HL-60 (cell line): Measurements from ENCODE around the gene BCL7A.

Experiments
- DNase-seq, 2 experiments: peaks; one replicate each; pipeline ENCODE4 v3.0.0-alpha.2; 2010 to 2020; ENCODE audit warnings: low read depth in 1 of 2, low spot score in 1 of 2
- H3K27ac ChIP-seq: fragments of 250-450 bp; sonication (Bioruptor Pico); replicated peaks from 2 replicates; pipeline ENCODE4 v1.5.1; 2020; ENCODE audit warnings: mild to moderate bottlenecking, moderate library complexity
- H3K27me3 ChIP-seq: fragments of 250-450 bp; sonication (Bioruptor Pico); 2 replicates; pipeline ENCODE4 v1.5.1; 2021; ENCODE audit warnings: mild to moderate bottlenecking, moderate library complexity; ENCODE audit not compliant: insufficient read depth, poor library complexity, severe bottlenecking
- H3K4me3 ChIP-seq: replicated peaks from 2 replicates; pipeline ENCODE4 v1.5.1; 2011; ENCODE audit warnings: mild to moderate bottlenecking, control low read depth, low read length; ENCODE audit not compliant: insufficient read depth
- CTCF ChIP-seq: IDR thresholded peaks from one replicate; pipeline ENCODE4 v1.5.1; 2011; ENCODE audit warnings: low read length, control low read depth, inconsistent platforms; ENCODE audit not compliant: insufficient read depth
- GABPA ChIP-seq: IDR thresholded peaks from 2 replicates; pipeline ENCODE4 v1.6.1; 2012; ENCODE audit warnings: low read depth
- POLR2AphosphoS5 ChIP-seq: IDR thresholded peaks from 2 replicates; pipeline ENCODE4 v1.6.1; 2012; ENCODE audit warnings: low read depth
- SPI1 ChIP-seq: IDR thresholded peaks from 2 replicates; pipeline ENCODE4 v1.6.1; 2012; ENCODE audit warnings: low read depth, mild to moderate bottlenecking, borderline replicate concordance
- TF ChIP-seq, protein P1 (sequence below): IDR thresholded peaks from 2 replicates; pipeline ENCODE4 v1.6.1; 2012; ENCODE audit warnings: low read depth; ENCODE audit not compliant: insufficient replicate concordance

BCL7A gene

DNA sequence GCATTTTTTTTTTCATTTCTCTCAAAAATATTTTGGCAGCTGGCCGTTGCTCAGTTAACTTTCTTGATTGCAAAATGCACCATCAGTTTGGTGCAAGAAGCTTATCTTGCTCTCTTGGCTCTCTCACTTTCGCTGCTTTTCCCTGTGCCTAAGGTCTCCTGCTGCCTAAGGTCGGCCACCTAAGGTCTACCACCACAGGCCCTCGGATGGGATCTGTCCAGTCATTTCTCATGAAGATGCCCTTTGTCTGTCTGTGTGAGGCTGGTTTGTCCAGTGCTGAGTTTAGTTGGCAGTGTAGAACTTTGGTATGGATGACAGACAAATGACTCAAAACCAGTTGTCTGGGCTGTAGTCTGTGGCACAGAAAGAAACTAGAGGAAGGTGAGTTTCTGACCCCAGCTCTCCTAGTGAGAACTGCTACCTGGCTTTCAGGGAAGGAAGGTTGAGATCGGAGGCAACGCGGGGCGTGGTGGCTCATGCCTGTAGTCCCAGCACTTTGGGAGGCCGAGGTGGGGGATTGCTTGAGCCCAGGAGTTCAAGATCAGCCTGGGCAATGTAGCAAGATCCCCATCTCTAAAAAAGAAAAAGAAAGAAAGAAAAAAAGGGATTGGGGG, 59.5 kb downstream of the BCL7A start:
- Histone ChIP-seq H3K4me3 (peak overlapping the region; percentile 74), H3K27ac (peak overlapping the region; percentile 74)
- DNase-seq: peak in 1 of 2 experiments; percentile 53

DNA sequence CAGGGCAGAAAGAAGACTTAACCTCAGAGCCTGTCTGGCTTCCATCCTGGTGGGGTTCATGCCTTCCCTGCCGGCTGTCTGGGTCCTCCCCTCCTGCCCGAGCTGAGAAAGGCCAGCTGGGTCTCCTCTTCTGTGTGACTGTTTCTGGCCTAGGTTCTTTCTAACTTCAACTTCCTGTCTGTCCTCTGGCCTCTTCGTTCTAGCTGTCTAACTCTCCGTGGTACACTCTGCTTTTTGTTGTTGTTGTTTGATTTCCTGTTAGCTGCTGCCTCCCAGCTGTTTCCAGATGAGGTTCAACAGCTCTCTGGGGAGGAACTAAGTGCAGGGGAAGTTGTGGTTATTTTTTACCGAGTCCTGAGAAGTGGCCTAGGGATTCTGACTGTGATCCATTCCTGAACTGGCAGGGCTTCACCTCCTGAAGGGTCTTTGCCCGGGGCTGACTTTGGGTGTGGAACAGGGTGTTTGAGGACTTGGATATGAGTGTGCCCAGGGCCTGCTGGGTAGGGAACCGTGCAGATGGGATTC, 60.1 kb downstream of the BCL7A start:
- H3K27me3 ChIP-seq: no peaks in the 10 kb centered on the region
- peak overlapping the region; percentile 74 for H3K4me3 ChIP-seq
- peak overlapping the region; percentile 74 for H3K27ac ChIP-seq

More for the DNA sequence above, 59.5 kb downstream of the BCL7A start:
- H3K27me3 ChIP-seq: no peaks in the 10 kb centered on the region
- TF ChIP-seq GABPA: no peak
- TF ChIP-seq, protein P1, sequence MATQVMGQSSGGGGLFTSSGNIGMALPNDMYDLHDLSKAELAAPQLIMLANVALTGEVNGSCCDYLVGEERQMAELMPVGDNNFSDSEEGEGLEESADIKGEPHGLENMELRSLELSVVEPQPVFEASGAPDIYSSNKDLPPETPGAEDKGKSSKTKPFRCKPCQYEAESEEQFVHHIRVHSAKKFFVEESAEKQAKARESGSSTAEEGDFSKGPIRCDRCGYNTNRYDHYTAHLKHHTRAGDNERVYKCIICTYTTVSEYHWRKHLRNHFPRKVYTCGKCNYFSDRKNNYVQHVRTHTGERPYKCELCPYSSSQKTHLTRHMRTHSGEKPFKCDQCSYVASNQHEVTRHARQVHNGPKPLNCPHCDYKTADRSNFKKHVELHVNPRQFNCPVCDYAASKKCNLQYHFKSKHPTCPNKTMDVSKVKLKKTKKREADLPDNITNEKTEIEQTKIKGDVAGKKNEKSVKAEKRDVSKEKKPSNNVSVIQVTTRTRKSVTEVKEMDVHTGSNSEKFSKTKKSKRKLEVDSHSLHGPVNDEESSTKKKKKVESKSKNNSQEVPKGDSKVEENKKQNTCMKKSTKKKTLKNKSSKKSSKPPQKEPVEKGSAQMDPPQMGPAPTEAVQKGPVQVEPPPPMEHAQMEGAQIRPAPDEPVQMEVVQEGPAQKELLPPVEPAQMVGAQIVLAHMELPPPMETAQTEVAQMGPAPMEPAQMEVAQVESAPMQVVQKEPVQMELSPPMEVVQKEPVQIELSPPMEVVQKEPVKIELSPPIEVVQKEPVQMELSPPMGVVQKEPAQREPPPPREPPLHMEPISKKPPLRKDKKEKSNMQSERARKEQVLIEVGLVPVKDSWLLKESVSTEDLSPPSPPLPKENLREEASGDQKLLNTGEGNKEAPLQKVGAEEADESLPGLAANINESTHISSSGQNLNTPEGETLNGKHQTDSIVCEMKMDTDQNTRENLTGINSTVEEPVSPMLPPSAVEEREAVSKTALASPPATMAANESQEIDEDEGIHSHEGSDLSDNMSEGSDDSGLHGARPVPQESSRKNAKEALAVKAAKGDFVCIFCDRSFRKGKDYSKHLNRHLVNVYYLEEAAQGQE: no peak
- no peak for TF ChIP-seq POLR2AphosphoS5
- no peak for TF ChIP-seq SPI1
- TF ChIP-seq CTCF: no peak

More for the DNA sequence above, 60.1 kb downstream of the BCL7A start:
- peak; percentile 61 to 92 for DNase-seq
- peak; percentile 95 for TF ChIP-seq SPI1
- TF ChIP-seq CTCF: no peak
- peak; percentile 71 for TF ChIP-seq POLR2AphosphoS5
- TF ChIP-seq, protein P1: no peak
